GM18502 (cell line): ENCODE data around the gene GOT2.
"Not testable (repeated sequence)": the region's sequence is repeated elsewhere in the genome, so short reads cannot be mapped to it uniquely, and the experiment has no call there.

Source experiments
- ATAC-seq: cut with Tn5 transposase; IDR thresholded peaks from one replicate; pipeline ENCODE4 v1.9.1; 2021; ENCODE audit warnings: mild to moderate bottlenecking; ENCODE audit not compliant: unreplicated experiment, poor library complexity

GOT2 gene

GRCh38 chr16:58659911-58660310 is 74.2 kb downstream of the GOT2 start:
- ATAC-seq, result not testable (repeated sequence)

GRCh38 chr16:58658796-58659211 is 75.3 kb downstream of the GOT2 start:
- ATAC-seq, result no peak
